Sigmoid colon (tissue), 7 donors: ENCODE results near the gene SNX11. TPM values are rescaled to one million over a fixed set of nuclear protein-coding genes. Genes with fewer than 3 reads are reported as not detected.

Experiments used
- DNase-seq: peaks from one replicate; pipeline ENCODE4 v3.0.0-alpha.2; 2019
- H3K27ac ChIP-seq, 4 donors: fragments of 200-600 bp; sonication (generic); one replicate each; pipeline ENCODE4 v1.5.1; 2016 to 2019; ENCODE audit warnings: mild to moderate bottlenecking in 1 of 4
- H3K27me3 ChIP-seq, 3 donors: fragments of 200-600 bp; sonication (generic); one replicate each; pipeline ENCODE4 v1.5.1; 2019; ENCODE audit warnings: mild to moderate bottlenecking in 1 of 3
- H3K36me3 ChIP-seq, 4 donors: fragments of 200-600 bp; sonication (generic); one replicate each; pipeline ENCODE4 v1.5.1; 2016 to 2019
- H3K4me1 ChIP-seq, 4 donors: fragments of 200-600 bp; sonication (generic); one replicate each; pipeline ENCODE4 v1.5.1; 2017 to 2019
- H3K4me3 ChIP-seq, 4 donors: fragments of 200-600 bp; sonication (generic); one replicate each; pipeline ENCODE4 v1.5.1; 2017 to 2019; ENCODE audit warnings: mild to moderate bottlenecking in 2 of 4, moderate library complexity in 1 of 4
- H3K9me3 ChIP-seq, 4 donors: fragments of 200-600 bp in 3 of 4; sonication (generic) in 3 of 4; one replicate each; pipeline versions ENCODE4 v1.5.1 to v1.6.1; 2013 to 2019
- EP300 ChIP-seq, 4 donors: sonication (generic); formaldehyde crosslinking; IDR thresholded peaks; one replicate each; pipeline ENCODE4 v1.6.1; 2017; ENCODE audit warnings: antibody characterized with exemption in 4 of 4
- POLR2A ChIP-seq, 2 donors: fragments of 450-650 bp; IDR thresholded peaks; one replicate each; pipeline ENCODE4 v1.6.1; 2016; ENCODE audit warnings: antibody characterized with exemption in 2 of 2, mild to moderate bottlenecking in 2 of 2, moderate library complexity in 2 of 2
- POLR2AphosphoS5 ChIP-seq, 4 donors: sonication (generic); formaldehyde crosslinking; IDR thresholded peaks; one replicate each; pipeline ENCODE4 v1.6.1; 2017; ENCODE audit warnings: antibody characterized with exemption in 4 of 4
- WGBS, 2 donors: extraction: QIAGEN DNeasy Blood & Tissue Kit; methylation state at CpG; one replicate each; pipeline ENCODE4 v1.1.7; 2013; 5-methylcytosine and 5-hydroxymethylcytosine counted together
- intact Hi-C: fragments of 100-400 bp; cut with DNase I; formaldehyde crosslinking; loops from one replicate; pipeline ENCODE4 v1.15.1; 2023
- polyA plus RNA-seq, 3 donors: library from polyadenylated mRNA; stranded (reverse); fragments of 200-250 nt; gene quantifications; one replicate each; pipeline ENCODE4 v1.2.3, GENCODE V29; 2013
- total RNA-seq, 4 donors: library from RNA; depleted of rRNA; stranded (reverse); fragments of >200 nt; gene quantifications; one replicate each; pipeline ENCODE4 v1.1.0, GENCODE V29; 2016
- TF ChIP-seq, protein P1 (sequence below), 4 experiments: fragments of 450-650 bp in 3 of 4; fragments of 200-600 bp in 1 of 4; IDR thresholded peaks; one replicate each; pipeline ENCODE4 v1.5.1; 2016 to 2019; ENCODE audit warnings: antibody characterized with exemption in 4 of 4, mild to moderate bottlenecking in 3 of 4, moderate library complexity in 2 of 4
- donor health status: healthy with polysubstance abuse.
- donor health status: Bipolar disorder and iron deficiency.
- donor health status: healthy.

Gene SNX11
- total and polyA plus RNA-seq, 7 donors, result 10.0 to 27.8 (median 19.3) TPM

DNA sequence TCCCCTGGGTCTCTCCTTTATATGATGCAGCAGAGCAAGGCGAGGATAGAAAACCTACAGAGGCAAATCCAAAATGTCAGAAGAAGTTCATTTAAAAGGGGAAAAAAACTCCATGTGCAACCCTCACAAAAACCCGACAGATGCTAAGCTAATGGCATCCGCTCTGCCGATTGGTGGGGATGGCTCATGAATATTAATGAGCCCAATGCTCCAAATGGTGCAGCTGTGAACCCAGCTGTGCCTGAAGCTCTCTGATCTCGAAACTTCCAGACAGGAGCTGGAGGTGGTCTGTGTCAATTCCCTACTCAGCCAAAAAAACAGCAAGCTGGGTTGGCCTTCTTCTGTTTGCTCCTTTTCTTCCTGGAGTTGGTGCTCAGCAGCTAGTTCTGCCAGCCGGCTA, 15.5 kb downstream of the SNX11 start:
- 87 to 94% methylated on average over 6 of the region's 6 CpGs for WGBS, 2 donors
- peaks cover 22 to 80% (median 35%) of the 10 kb centered on the region in 4 donors for H3K36me3 ChIP-seq

DNA sequence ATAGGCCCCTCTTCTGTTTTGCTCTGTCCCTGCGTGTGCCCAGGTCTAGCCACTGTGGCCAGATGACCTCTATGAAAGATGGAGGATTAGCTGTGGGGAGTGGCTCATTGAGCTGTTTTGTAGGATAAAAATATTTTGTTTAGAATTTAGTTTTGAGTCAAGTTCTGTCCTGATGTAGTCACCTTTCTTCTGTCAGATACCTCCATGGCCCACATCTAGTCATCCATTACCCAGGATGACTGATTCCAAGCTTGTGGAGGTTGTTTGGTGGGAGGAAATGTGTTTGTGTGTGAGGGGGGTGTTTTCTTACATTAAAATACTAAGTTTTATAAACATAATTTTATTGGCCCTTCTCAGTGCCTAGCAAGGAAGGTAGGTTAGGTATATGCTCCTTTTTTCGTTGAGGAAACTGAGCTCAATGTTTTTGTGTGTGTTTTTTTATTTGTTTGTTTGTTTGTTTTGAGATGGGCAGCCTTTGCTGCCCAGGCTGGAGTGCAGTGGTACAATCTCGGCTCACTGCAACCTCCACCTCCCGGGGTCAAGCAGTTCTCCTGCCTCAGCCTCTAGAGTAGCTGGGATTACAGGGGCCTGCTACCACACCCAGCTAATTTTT, 16.3 kb downstream of the SNX11 start:
- 95 to 96% methylated on average over 4 of the region's 4 CpGs for WGBS, 2 donors
- TF ChIP-seq, protein P1, sequence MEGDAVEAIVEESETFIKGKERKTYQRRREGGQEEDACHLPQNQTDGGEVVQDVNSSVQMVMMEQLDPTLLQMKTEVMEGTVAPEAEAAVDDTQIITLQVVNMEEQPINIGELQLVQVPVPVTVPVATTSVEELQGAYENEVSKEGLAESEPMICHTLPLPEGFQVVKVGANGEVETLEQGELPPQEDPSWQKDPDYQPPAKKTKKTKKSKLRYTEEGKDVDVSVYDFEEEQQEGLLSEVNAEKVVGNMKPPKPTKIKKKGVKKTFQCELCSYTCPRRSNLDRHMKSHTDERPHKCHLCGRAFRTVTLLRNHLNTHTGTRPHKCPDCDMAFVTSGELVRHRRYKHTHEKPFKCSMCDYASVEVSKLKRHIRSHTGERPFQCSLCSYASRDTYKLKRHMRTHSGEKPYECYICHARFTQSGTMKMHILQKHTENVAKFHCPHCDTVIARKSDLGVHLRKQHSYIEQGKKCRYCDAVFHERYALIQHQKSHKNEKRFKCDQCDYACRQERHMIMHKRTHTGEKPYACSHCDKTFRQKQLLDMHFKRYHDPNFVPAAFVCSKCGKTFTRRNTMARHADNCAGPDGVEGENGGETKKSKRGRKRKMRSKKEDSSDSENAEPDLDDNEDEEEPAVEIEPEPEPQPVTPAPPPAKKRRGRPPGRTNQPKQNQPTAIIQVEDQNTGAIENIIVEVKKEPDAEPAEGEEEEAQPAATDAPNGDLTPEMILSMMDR (IDR thresholded peaks at IDR 0.05), result no peak
- TF ChIP-seq POLR2AphosphoS5 (IDR thresholded peaks at IDR 0.05), result no peak
- no peak for TF ChIP-seq POLR2A (IDR thresholded peaks at IDR 0.05)
- no peak for TF ChIP-seq EP300 (IDR thresholded peaks at IDR 0.05)

More for the DNA sequence above, 15.5 kb downstream of the SNX11 start:
- no peak overlapping the region for H3K4me3 ChIP-seq
- intact Hi-C loops, result loop anchor here (5.0 kb wide), 1 partner anchor 36 kb away; no protein-coding TSS in a partner anchor
- no peaks in the 10 kb centered on the region for H3K4me1 ChIP-seq
- no peaks in the 10 kb centered on the region for H3K9me3 ChIP-seq
- H3K27me3 ChIP-seq, result no peaks in the 10 kb centered on the region
- no peak overlapping the region for H3K27ac ChIP-seq
- TF ChIP-seq POLR2A (IDR thresholded peaks at IDR 0.05) (no peak), POLR2AphosphoS5 (IDR thresholded peaks at IDR 0.05) (no peak), EP300 (IDR thresholded peaks at IDR 0.05) (no peak)
- TF ChIP-seq, protein P1 (IDR thresholded peaks at IDR 0.05), result no peak
- DNase-seq, result no peak

DNA sequence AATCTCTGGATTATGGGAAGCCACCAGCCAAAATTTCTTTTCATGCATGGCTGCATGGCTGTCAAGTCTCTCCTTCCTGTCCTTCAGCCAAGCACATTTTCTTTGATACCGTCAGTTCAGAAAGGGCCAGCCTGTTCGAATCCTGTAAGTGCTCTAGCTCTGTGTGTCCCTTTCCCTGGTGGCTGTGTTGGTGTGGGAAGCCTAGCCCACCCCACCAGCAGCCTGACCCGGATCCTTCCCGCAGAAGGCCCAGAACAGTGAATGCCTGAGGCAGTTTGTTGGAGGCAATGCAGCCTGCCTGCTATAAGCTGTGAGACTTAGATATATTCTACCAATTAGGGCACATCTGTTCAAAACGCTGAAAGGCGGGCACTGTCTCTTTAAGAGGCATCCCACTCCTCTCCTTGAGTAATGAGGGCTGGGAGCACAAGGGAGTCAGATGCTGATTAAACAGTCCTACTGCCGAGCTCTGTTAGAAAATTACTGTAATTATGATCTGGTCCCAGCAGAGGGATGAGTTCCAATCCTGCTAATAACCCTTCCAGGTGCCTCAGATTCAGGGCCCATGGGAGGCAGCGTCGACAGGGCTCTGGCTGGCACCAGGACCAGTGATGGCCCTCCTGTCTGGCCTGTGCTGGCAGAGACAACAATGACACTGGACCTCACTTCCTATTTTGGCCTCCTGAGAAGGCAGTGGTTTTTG, 18.4 kb downstream of the SNX11 start:
- DNase-seq, result no peak
- no peaks in the 10 kb centered on the region for H3K4me1 ChIP-seq
- H3K27ac ChIP-seq, result no peak overlapping the region
- H3K36me3 ChIP-seq, result peaks cover 20 to 57% (median 24%) of the 10 kb centered on the region in 4 donors
- TF ChIP-seq POLR2AphosphoS5 (IDR thresholded peaks at IDR 0.05) (no peak), EP300 (IDR thresholded peaks at IDR 0.05) (no peak), POLR2A (IDR thresholded peaks at IDR 0.05) (no peak)
- TF ChIP-seq, protein P1 (IDR thresholded peaks at IDR 0.05), result no peak
- intact Hi-C loops, result no loop called here
- H3K4me3 ChIP-seq, result no peak overlapping the region
- no peaks in the 10 kb centered on the region for H3K9me3 ChIP-seq
- no peaks in the 10 kb centered on the region for H3K27me3 ChIP-seq
- 75 to 85% methylated on average over 9 of the region's 9 CpGs for WGBS, 2 donors

More for the DNA sequence above, 16.3 kb downstream of the SNX11 start:
- peaks cover 22 to 72% (median 29%) of the 10 kb centered on the region in 4 donors for H3K36me3 ChIP-seq
- intact Hi-C loops, result loop anchor here (5.0 kb wide), 1 partner anchor 37 kb away; no protein-coding TSS in a partner anchor
- no peaks in the 10 kb centered on the region for H3K27me3 ChIP-seq
- no peaks in the 10 kb centered on the region for H3K4me1 ChIP-seq
- H3K27ac ChIP-seq, result no peak overlapping the region
- DNase-seq, result no peak
- no peaks in the 10 kb centered on the region for H3K9me3 ChIP-seq
- no peak overlapping the region for H3K4me3 ChIP-seq

- no peaks in the 10 kb centered on the region for H3K9me3 ChIP-seq
- no peak overlapping the region for H3K4me3 ChIP-seq
- WGBS, 2 donors, result 87 to 91% methylated on average over 7 of the region's 7 CpGs
- no peaks in the 10 kb centered on the region for H3K4me1 ChIP-seq
- H3K36me3 ChIP-seq, result peaks cover 15 to 51% (median 19%) of the 10 kb centered on the region in 4 donors
- no peaks in the 10 kb centered on the region for H3K27me3 ChIP-seq
- DNase-seq, result no peak
- intact Hi-C loops, result no loop called here
- TF ChIP-seq EP300 (IDR thresholded peaks at IDR 0.05) (no peak), POLR2A (IDR thresholded peaks at IDR 0.05) (no peak), POLR2AphosphoS5 (IDR thresholded peaks at IDR 0.05) (no peak)
- TF ChIP-seq, protein P1 (IDR thresholded peaks at IDR 0.05), result no peak
- H3K27ac ChIP-seq, result no peak overlapping the region
Measured at GRCh38 chr17:48126532-48126850, 18.9 kb downstream of the SNX11 start.
